ENCODE measurements around the gene FAM171A2. TPM values are rescaled to one million over a fixed set of nuclear protein-coding genes. Genes with fewer than 3 reads are reported as not detected.

Gene FAM171A2
- total RNA-seq, 1 donor from 2014 or later = 60.7 TPM

GRCh38 chr17:44310188-44310587, 53.5 kb downstream of the FAM171A2 start:
- DNase-seq (ENCODE audit: low spot score in 2 of 2) = no peak
- no peak for FAIRE-seq

GRCh38 chr17:44309472-44309871, 54.2 kb downstream of the FAM171A2 start:
- FAIRE-seq (no peak), DNase-seq (ENCODE audit: low spot score in 2 of 2) (no peak)

DNA sequence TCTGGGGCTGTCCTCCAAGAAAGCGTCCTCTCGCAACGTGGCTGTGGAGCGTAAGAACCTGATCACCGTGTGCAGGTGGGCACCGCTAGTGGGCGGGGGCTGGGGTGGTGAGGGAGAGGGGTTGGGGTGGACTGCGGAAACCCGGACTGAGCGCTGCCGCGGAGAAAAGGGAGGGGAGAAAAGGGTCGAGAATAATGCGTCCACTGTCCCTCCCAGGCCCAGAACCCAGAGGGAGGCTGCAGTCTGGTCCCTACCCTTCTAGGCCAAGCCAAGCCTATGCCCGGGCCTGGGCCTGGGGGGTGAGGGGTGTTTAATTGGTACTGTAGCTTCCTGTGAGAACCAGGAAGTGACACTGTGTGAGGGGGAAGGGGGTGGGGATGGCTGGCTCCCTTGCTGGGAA, 54.8 kb downstream of the FAM171A2 start:
- DNase-seq (ENCODE audit: low spot score in 2 of 2) (peak in 1 of 2 donors; percentile 54), FAIRE-seq (no peak)

- FAIRE-seq (no peak), DNase-seq (ENCODE audit: low spot score in 2 of 2) (peak; percentile 98 to 100)
Observed at GRCh38 chr17:44308320-44308818, 55.3 kb downstream of the FAM171A2 start, which contains the start of gene RUNDC3A. RUNDC3A (plus strand) TSS chr17:44308601; CDS start chr17:44308833, 232 bp downstream.

DNA sequence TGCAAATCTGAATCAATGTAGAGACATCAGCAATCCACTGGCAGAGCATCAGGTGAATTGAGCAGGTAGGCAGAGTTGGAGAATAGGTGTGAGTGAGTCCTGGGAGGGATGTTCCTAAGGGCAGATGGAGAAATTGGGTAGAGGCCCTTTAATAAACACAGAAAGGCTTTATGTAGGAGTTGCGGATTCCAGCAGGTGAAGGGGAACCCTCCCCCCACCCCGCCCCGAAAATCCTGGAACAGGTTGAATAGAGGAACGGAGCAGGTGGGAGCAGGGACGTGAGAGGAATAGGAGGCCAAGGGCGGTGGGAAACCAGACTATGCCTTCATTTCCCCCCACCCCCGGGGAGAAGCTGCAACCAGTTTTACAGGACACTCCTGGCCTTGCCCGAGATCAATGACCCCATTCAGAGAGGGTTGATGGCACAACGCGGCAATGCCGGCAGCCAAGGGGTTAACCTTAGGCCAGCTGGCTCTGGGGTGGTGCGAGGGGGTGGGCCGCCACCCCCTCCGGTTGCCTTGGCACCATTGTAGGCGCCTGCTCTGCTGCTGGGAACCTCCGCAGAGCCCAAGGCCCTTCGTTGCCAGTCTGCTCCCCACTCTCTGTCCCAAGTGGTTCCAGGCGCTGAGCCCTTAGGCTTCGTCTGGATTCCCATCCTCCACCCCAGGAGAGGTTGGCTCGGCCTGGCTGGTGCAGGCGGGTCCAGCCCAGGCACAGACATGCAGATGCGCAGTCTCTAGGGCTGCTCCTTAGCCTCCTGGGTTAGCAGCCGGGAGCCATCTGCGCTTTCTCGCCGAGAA, 56.1 kb downstream of the FAM171A2 start:
- no peak for FAIRE-seq

GRCh38 chr17:44304651-44305050, 59.0 kb downstream of the FAM171A2 start:
- no peak for DNase-seq (ENCODE audit: low spot score in 2 of 2)
- no peak for FAIRE-seq

More for the DNA sequence above, 56.1 kb downstream of the FAM171A2 start:
- peak; percentile 71 to 80 for DNase-seq (ENCODE audit: low spot score in 2 of 2)

Small RNA genes lying within 50 kb of the gene (small RNA-seq; reads per million reads assigned to genes)
- not detected for gene RF00012
- not detected for gene RN7SL258P
- not detected for gene RNU6-453P

Other genes starting within 250 kb of the FAM171A2 start
- 87.6 TPM for gene HDAC5, start 240.2 kb downstream of the FAM171A2 start, total RNA-seq
- 0.82 TPM for gene HROB, start 221.9 kb downstream of the FAM171A2 start, total RNA-seq
- gene ASB16, start 193.1 kb downstream of the FAM171A2 start, total RNA-seq = not detected
- gene TMUB2, start 176.9 kb downstream of the FAM171A2 start, total RNA-seq = 22.0 TPM
- 64.4 TPM for gene ATXN7L3, start 164.0 kb downstream of the FAM171A2 start, total RNA-seq
- 69.3 TPM for gene UBTF, start 144.2 kb downstream of the FAM171A2 start, total RNA-seq
- gene SLC4A1, start 95.7 kb downstream of the FAM171A2 start, total RNA-seq = 4.9 TPM
- 123 TPM for gene RUNDC3A, start 55.3 kb downstream of the FAM171A2 start, total RNA-seq
- 30.2 TPM for gene SLC25A39, start 39.0 kb downstream of the FAM171A2 start, total RNA-seq
- gene GRN, start 18.6 kb downstream of the FAM171A2 start, total RNA-seq = 44.0 TPM
- 0.82 TPM for gene ITGA2B, start 25.8 kb upstream of the FAM171A2 start, total RNA-seq
- 21.6 TPM for gene GPATCH8, start 139.6 kb upstream of the FAM171A2 start, total RNA-seq
- gene FZD2, start 193.6 kb upstream of the FAM171A2 start, total RNA-seq = 3.7 TPM

All from frontal cortex (tissue), 4 donors.